Endothelial cell (in vitro differentiated cells): Measurements from ENCODE around the gene KLHL24. TPM values are rescaled to one million over a fixed set of nuclear protein-coding genes. Genes with fewer than 3 reads are reported as not detected.

Source experiments
- DNase-seq: peaks from one replicate; pipeline ENCODE4 v3.0.0; 2021; ENCODE audit warnings: low spot score
- H3K27ac Mint-ChIP-seq: one replicate; pipeline ENCODE4 v1.8.0; 2021; ENCODE audit warnings: mixed read lengths, inconsistent platforms; ENCODE audit not compliant: unreplicated experiment
- H3K27me3 Mint-ChIP-seq: one replicate; pipeline ENCODE4 v1.8.0; 2021; ENCODE audit warnings: mild to moderate bottlenecking, moderate library complexity, mixed read lengths, inconsistent platforms; ENCODE audit not compliant: unreplicated experiment
- H3K36me3 Mint-ChIP-seq: one replicate; pipeline ENCODE4 v1.8.0; 2021; ENCODE audit warnings: mild to moderate bottlenecking, low read depth, mixed read lengths, inconsistent platforms; ENCODE audit not compliant: unreplicated experiment
- H3K4me1 Mint-ChIP-seq: one replicate; pipeline ENCODE4 v1.8.0; 2021; ENCODE audit warnings: mild to moderate bottlenecking, mixed read lengths, inconsistent platforms; ENCODE audit not compliant: unreplicated experiment
- H3K4me3 Mint-ChIP-seq: one replicate; pipeline ENCODE4 v1.8.0; 2021; ENCODE audit warnings: mild to moderate bottlenecking, mixed read lengths, inconsistent platforms; ENCODE audit not compliant: unreplicated experiment
- H3K9me3 Mint-ChIP-seq: one replicate; pipeline ENCODE4 v1.8.0; 2021; ENCODE audit warnings: mixed read lengths, inconsistent platforms; ENCODE audit not compliant: unreplicated experiment
- total RNA-seq: library from RNA; stranded (reverse); fragmentation: NEBNext Ultra II Directional; extraction: Animal tissue kit (Norgen Biotek cat#: 25700); gene quantifications from one replicate; pipeline ENCODE4 v1.2.1, GENCODE V29; 2021; ENCODE audit not compliant: unreplicated experiment
- TF ChIP-seq, protein P1 (sequence below): fragments of 200-600 bp; sonication (generic); IDR thresholded peaks from one replicate; pipeline ENCODE4 v1.5.0; 2021; ENCODE audit warnings: antibody characterized with exemption; ENCODE audit not compliant: unreplicated experiment

The KLHL24 gene
- total RNA-seq, 1 donor from 2014 or later, result 50.9 TPM

DNA sequence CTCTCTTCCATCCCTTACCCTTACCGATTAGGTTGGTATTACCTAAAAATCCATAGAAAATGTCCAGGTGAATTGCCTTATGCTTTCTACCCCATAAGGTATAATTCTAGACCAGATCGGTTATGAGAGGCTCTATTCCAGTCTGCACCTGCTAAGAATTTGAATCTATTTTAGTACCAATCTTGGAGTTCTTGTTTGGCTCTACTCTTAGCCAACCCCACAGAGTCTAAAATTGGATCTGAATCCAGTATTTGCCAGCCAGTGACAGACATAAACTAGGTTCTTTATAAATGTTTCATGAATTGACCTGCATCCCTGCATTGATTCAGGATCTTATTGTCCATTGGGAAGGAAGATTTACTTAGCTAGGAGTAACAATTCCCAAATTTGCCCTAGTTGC is 6.5 kb downstream of the KLHL24 start:
- Mint-ChIP-seq H3K4me3 (no peak overlapping the region), H3K9me3 (no peaks in the 10 kb centered on the region), H3K4me1 (peaks cover 10% of the 10 kb centered on the region), H3K27me3 (peaks cover 8% of the 10 kb centered on the region), H3K27ac (no peak overlapping the region), H3K36me3 (peaks cover 9% of the 10 kb centered on the region)
- TF ChIP-seq, protein P1, sequence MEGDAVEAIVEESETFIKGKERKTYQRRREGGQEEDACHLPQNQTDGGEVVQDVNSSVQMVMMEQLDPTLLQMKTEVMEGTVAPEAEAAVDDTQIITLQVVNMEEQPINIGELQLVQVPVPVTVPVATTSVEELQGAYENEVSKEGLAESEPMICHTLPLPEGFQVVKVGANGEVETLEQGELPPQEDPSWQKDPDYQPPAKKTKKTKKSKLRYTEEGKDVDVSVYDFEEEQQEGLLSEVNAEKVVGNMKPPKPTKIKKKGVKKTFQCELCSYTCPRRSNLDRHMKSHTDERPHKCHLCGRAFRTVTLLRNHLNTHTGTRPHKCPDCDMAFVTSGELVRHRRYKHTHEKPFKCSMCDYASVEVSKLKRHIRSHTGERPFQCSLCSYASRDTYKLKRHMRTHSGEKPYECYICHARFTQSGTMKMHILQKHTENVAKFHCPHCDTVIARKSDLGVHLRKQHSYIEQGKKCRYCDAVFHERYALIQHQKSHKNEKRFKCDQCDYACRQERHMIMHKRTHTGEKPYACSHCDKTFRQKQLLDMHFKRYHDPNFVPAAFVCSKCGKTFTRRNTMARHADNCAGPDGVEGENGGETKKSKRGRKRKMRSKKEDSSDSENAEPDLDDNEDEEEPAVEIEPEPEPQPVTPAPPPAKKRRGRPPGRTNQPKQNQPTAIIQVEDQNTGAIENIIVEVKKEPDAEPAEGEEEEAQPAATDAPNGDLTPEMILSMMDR, result no peak
- DNase-seq, result no peak

DNA sequence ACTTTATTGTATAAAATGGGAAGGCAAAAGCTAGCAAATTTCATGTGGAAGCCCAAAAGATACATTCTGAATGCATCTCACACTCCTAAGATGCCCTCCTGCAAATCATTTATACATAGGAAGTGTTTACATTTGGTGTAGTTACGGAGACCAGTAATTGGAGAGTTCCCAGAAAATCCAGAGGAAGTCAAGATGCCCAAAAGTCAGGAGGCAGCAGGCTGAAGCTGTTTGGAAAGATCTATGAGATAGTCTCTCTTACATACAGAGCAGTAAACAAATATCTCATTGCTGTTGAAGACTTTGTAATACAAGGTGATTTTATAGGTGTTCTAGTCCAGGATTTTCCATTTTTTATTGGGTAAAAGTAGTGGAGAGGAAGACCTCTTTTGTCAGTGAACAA is 8.8 kb downstream of the KLHL24 start:
- Mint-ChIP-seq H3K9me3 (no peaks in the 10 kb centered on the region), H3K27me3 (no peaks in the 10 kb centered on the region), H3K4me3 (no peak overlapping the region), H3K36me3 (peaks cover 11% of the 10 kb centered on the region), H3K27ac (no peak overlapping the region), H3K4me1 (no peaks in the 10 kb centered on the region)
- TF ChIP-seq, protein P1, result no peak
- no peak for DNase-seq

DNA sequence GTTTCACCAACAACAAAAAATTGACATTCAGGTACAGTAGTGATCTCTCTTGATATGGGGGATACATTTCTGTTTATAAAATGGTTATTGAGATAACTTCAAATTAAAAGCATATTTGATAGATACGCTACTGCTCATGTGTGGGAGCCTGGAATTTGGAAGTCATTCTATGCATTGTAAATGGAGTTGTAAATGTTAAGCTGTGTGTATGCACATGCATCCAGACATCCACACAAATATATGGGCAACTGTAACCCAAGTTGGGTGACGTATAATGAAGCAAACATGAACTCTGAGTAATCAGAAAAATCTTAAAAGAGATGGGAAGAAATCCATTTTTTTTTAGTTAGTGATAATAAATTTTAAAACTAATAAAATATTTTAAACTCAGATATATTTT is 9.8 kb downstream of the KLHL24 start:
- Mint-ChIP-seq H3K9me3 (no peaks in the 10 kb centered on the region), H3K36me3 (peaks cover 16% of the 10 kb centered on the region), H3K27ac (no peak overlapping the region), H3K27me3 (no peaks in the 10 kb centered on the region), H3K4me3 (no peak overlapping the region), H3K4me1 (no peaks in the 10 kb centered on the region)
- DNase-seq, result no peak
- TF ChIP-seq, protein P1, result no peak

DNA sequence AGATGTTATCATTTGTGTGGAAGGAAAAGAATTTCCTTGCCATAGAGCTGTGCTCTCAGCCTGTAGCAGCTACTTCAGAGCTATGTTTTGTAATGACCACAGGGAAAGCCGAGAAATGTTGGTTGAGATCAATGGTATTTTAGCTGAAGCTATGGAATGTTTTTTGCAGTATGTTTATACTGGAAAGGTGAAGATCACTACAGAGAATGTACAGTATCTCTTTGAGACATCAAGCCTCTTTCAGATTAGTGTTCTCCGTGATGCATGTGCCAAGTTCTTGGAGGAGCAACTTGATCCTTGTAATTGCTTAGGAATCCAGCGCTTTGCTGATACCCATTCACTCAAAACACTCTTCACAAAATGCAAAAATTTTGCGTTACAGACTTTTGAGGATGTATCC is 15.1 kb downstream of the KLHL24 start:
- Mint-ChIP-seq H3K27me3 (no peaks in the 10 kb centered on the region), H3K9me3 (peaks cover 6% of the 10 kb centered on the region), H3K36me3 (peaks cover 56% of the 10 kb centered on the region), H3K27ac (no peak overlapping the region), H3K4me3 (peak overlapping the region; percentile 11), H3K4me1 (no peaks in the 10 kb centered on the region)
- TF ChIP-seq, protein P1, result no peak
- DNase-seq, result no peak

DNA sequence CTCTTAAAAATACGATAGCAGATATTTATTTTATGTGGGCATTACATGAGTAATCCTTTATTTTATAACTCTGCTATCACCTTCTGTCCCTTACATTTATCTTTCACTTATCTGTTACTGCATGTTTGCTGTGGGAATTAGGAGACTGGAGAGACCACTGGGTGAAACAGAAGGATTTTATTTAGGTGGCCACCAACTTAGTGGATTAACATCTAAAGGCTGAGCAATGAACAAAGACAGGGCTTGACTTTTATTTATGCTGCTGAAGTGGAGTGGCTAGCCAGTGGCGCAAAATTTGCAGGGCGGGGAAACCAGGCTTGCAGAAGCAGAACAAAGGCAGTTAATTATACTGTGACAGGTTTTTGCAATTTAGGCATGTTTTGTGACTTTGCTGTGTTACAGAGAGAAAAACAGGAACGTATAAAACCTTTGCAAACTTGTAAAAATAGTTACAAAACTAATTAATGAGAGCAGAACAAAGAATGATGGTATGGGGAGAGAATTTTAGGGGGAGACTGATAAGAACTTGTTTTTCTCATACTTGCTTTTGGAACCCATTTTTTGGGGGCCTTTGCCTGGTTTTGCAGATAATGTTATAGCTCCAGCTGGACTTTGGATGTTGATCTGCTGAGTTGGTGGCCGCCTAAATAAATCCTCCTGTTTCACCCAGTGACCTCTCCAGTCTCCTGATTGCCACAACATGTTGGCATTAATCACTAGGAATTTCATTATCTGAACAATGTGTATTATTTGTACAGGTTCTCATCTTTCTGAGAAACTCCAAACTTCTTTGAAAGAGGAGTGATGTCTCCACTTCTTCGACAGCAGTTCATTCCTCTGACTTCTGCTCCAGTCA is 18.0 kb downstream of the KLHL24 start:
- no peak overlapping the region for H3K27ac Mint-ChIP-seq
- peaks cover 2% of the 10 kb centered on the region for H3K27me3 Mint-ChIP-seq
- H3K9me3 Mint-ChIP-seq, result peaks cover 10% of the 10 kb centered on the region
- H3K4me3 Mint-ChIP-seq, result no peak overlapping the region
- TF ChIP-seq, protein P1, result no peak
- H3K4me1 Mint-ChIP-seq, result no peaks in the 10 kb centered on the region
- peaks cover 62% of the 10 kb centered on the region for H3K36me3 Mint-ChIP-seq
- DNase-seq, result no peak
